Calu3 (cell line): ENCODE results near the gene EIF4B. TPM values are rescaled to one million over a fixed set of nuclear protein-coding genes. Genes with fewer than 3 reads are reported as not detected.
"Not testable (repeated sequence)": the region's sequence is repeated elsewhere in the genome, so short reads cannot be mapped to it uniquely, and the experiment has no call there.

Source experiments
- BruUV-seq: library from RNA; stranded (reverse); fragments of 400-500 nt; replicated peaks from 2 replicates; lab custom pipeline; 2021; lab: Mats Ljungman, UMichigan
- CTCF ChIA-PET: fragments of 300-600 bp; sonication (Branson Sonifier 250); formaldehyde crosslinking; loops from one replicate; lab custom pipeline; 2022; ENCODE audit warnings: antibody characterized with exemption; lab: Charles Lee
- DNase-seq: peaks from one replicate; pipeline ENCODE4 v3.0.0; 2022
- H3K27ac Mint-ChIP-seq: one replicate; pipeline ENCODE4 v1.8.0; 2022; ENCODE audit warnings: mixed read lengths; ENCODE audit not compliant: unreplicated experiment
- H3K27me3 Mint-ChIP-seq: one replicate; pipeline ENCODE4 v1.8.0; 2022; ENCODE audit warnings: mixed read lengths; ENCODE audit not compliant: unreplicated experiment
- H3K36me3 Mint-ChIP-seq: one replicate; pipeline ENCODE4 v1.8.0; 2022; ENCODE audit warnings: mild to moderate bottlenecking, moderate library complexity, mixed read lengths; ENCODE audit not compliant: insufficient read depth, unreplicated experiment
- H3K4me1 Mint-ChIP-seq: one replicate; pipeline ENCODE4 v1.8.0; 2022; ENCODE audit warnings: mild to moderate bottlenecking, low read depth, mixed read lengths; ENCODE audit not compliant: unreplicated experiment
- H3K4me3 Mint-ChIP-seq: one replicate; pipeline ENCODE4 v1.8.0; 2022; ENCODE audit warnings: mild to moderate bottlenecking, low read depth, moderate library complexity, mixed read lengths; ENCODE audit not compliant: unreplicated experiment
- H3K9me3 Mint-ChIP-seq: one replicate; pipeline ENCODE4 v1.8.0; 2022; ENCODE audit warnings: low read depth, mixed read lengths; ENCODE audit not compliant: unreplicated experiment
- CTCF ChIP-seq: fragments of 200-600 bp; IDR thresholded peaks from one replicate; pipeline ENCODE4 v1.8.0; 2022; ENCODE audit warnings: antibody characterized with exemption; ENCODE audit not compliant: unreplicated experiment
- intact Hi-C: fragments of 100-400 bp; cut with micrococcal nuclease; formaldehyde crosslinking; loops from one replicate; pipeline ENCODE4 v1.10.0; 2022; ENCODE audit not compliant: unreplicated experiment
- total RNA-seq: library from RNA; stranded (reverse); gene quantifications from 2 replicates; pipeline ENCODE4 v1.2.3, GENCODE V29; 2022

EIF4B gene
- total RNA-seq, 1 experiment from 2014 or later, result 272 TPM

- Mint-ChIP-seq H3K27me3 (no peaks in the 10 kb centered on the region), H3K27ac (no peak overlapping the region), H3K9me3 (no peaks in the 10 kb centered on the region), H3K4me3 (no peak overlapping the region), H3K4me1 (no peaks in the 10 kb centered on the region), H3K36me3 (peaks cover 66% of the 10 kb centered on the region)
- CTCF ChIA-PET, result no interaction called here
- no peak for TF ChIP-seq CTCF
- no TSS peak for BruUV-seq
- intact Hi-C loops, result no loop called here
- DNase-seq, result no peak
These were observed 19.0 kb downstream of the EIF4B start for GRCh38 chr12:53025250-53025649.

GRCh38 chr12:53027014-53027413 lies 20.8 kb downstream of the EIF4B start:
- H3K4me3 Mint-ChIP-seq, H3K4me1 Mint-ChIP-seq, DNase-seq, BruUV-seq, CTCF ChIA-PET, intact Hi-C loops, H3K27me3 Mint-ChIP-seq, H3K9me3 Mint-ChIP-seq, H3K27ac Mint-ChIP-seq: not testable (repeated sequence)
- H3K36me3 Mint-ChIP-seq, result peaks cover 79% of the 10 kb centered on the region

GRCh38 chr12:53031616-53032015 lies 25.4 kb downstream of the EIF4B start:
- Mint-ChIP-seq H3K36me3 (peaks cover 90% of the 10 kb centered on the region), H3K4me3 (no peak overlapping the region), H3K9me3 (no peaks in the 10 kb centered on the region), H3K27me3 (no peaks in the 10 kb centered on the region), H3K27ac (no peak overlapping the region), H3K4me1 (no peaks in the 10 kb centered on the region)
- BruUV-seq, result no TSS peak
- CTCF ChIA-PET, result no interaction called here
- no peak for TF ChIP-seq CTCF
- intact Hi-C loops, result no loop called here
- no peak for DNase-seq

GRCh38 chr12:53033832-53034231 lies 27.6 kb downstream of the EIF4B start:
- intact Hi-C loops, H3K27me3 Mint-ChIP-seq, CTCF ChIA-PET, H3K4me1 Mint-ChIP-seq, H3K9me3 Mint-ChIP-seq, H3K27ac Mint-ChIP-seq, BruUV-seq, H3K4me3 Mint-ChIP-seq, DNase-seq: not testable (repeated sequence)
- H3K36me3 Mint-ChIP-seq, result peaks cover 90% of the 10 kb centered on the region

GRCh38 chr12:53034459-53034858 lies 28.2 kb downstream of the EIF4B start:
- no TSS peak for BruUV-seq
- no peak for TF ChIP-seq CTCF
- peaks cover 88% of the 10 kb centered on the region for H3K36me3 Mint-ChIP-seq
- H3K27me3 Mint-ChIP-seq, result no peaks in the 10 kb centered on the region
- H3K27ac Mint-ChIP-seq, result no peak overlapping the region
- CTCF ChIA-PET, result no interaction called here
- intact Hi-C loops, result no loop called here
- H3K9me3 Mint-ChIP-seq, result no peaks in the 10 kb centered on the region
- no peak for DNase-seq
- H3K4me1 Mint-ChIP-seq, result peaks cover 9% of the 10 kb centered on the region
- H3K4me3 Mint-ChIP-seq, result no peak overlapping the region
